Testis (tissue), 3 donors: ENCODE measurements around the gene APOE. TPM values are rescaled to one million over a fixed set of nuclear protein-coding genes. Genes with fewer than 3 reads are reported as not detected.

ENCODE experiments used
- DNase-seq: peaks from one replicate; pipeline ENCODE4 v3.0.0-alpha.2; 2019
- H3K27ac ChIP-seq, 2 donors: fragments of 200-600 bp; sonication (generic); one replicate each; pipeline ENCODE4 v1.5.1; 2019
- H3K27me3 ChIP-seq: fragments of 200-600 bp; sonication (generic); one replicate; pipeline ENCODE4 v1.5.1; 2019
- H3K36me3 ChIP-seq: fragments of 200-600 bp; sonication (generic); one replicate; pipeline ENCODE4 v1.5.1; 2017; ENCODE audit warnings: low read depth; ENCODE audit errors: missing control alignments
- H3K4me1 ChIP-seq: fragments of 200-600 bp; sonication (generic); one replicate; pipeline ENCODE4 v1.5.1; 2019
- H3K4me3 ChIP-seq, 2 donors: fragments of 200-600 bp; sonication (generic); one replicate each; pipeline ENCODE4 v1.5.1; 2017 to 2019
- H3K9me3 ChIP-seq: fragments of 200-600 bp; sonication (generic); one replicate; pipeline ENCODE4 v1.5.1; 2017
- POLR2A ChIP-seq: fragments of 450-650 bp; IDR thresholded peaks from one replicate; pipeline ENCODE4 v1.6.1; 2017; ENCODE audit warnings: antibody characterized with exemption, mild to moderate bottlenecking, moderate library complexity
- WGBS, 2 donors: methylation state at CpG; one replicate each; pipeline ENCODE4 v1.1.5; 2018; 5-methylcytosine and 5-hydroxymethylcytosine counted together
- intact Hi-C: fragments of 100-400 bp; cut with DNase I; formaldehyde crosslinking; loops from one replicate; pipeline ENCODE4 v1.15.1; 2023; ENCODE audit warnings: low total_unique reads
- polyA plus RNA-seq: library from polyadenylated mRNA; stranded (reverse); fragments of 350-450 nt; fragmentation: Illumina TruSeq; extraction: RNeasy Lipid Tissue Mini Kit (QIAGEN cat#74804); gene quantifications from one replicate; pipeline ENCODE4 v1.2.3, GENCODE V29; 2014; ENCODE audit warnings: low read depth, low replicate concordance; ENCODE audit not compliant: insufficient read depth
- total RNA-seq, 2 donors: library from RNA; depleted of rRNA; stranded (reverse); fragments of >200 nt; gene quantifications; one replicate each; pipeline ENCODE4 v1.2.3, GENCODE V29; 2016
- TF ChIP-seq, protein P1 (sequence below), 3 experiments: fragments of 450-650 bp in 2 of 3; fragments of 200-600 bp in 1 of 3; sonication (generic) in 1 of 3; IDR thresholded peaks; one replicate each; pipeline ENCODE4 v1.5.1; 2016 to 2019; ENCODE audit warnings: antibody characterized with exemption in 3 of 3, mild to moderate bottlenecking in 2 of 3, moderate library complexity in 1 of 3

The APOE gene
- total and polyA plus RNA-seq, 3 donors from 2014 or later: 185 to 494 (median 215) TPM

- no peak overlapping the region for H3K27ac ChIP-seq
- intact Hi-C loops: no loop called here
These were observed 40.3 kb upstream of the APOE start for GRCh38 chr19:44865196-44865767.

DNA sequence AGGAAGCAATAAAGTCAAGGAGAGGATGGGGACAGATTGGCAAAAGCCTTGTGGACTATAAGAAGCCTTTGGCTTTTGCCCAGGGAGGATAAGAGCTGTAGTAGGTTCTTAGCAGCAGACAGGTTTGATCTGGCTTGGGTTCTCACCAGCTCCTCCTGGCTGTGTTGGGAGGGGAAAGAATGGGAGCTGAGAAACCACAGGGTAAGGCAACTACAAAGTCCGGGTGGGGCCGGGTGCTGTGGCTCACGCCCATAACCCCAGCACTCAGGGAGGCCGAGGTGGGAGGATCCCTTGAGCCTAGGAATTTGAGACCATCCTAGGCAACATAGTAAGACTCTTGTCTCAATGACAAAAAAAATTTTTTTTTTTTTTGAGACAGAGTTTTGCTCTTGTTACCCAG, 38.9 kb upstream of the APOE start:
- intact Hi-C loops: no loop called here
- peaks cover 2% of the 10 kb centered on the region for H3K4me1 ChIP-seq
- H3K36me3 ChIP-seq: no peaks in the 10 kb centered on the region
- no peak overlapping the region for H3K27ac ChIP-seq
- DNase-seq: no peak
- TF ChIP-seq, protein P1, sequence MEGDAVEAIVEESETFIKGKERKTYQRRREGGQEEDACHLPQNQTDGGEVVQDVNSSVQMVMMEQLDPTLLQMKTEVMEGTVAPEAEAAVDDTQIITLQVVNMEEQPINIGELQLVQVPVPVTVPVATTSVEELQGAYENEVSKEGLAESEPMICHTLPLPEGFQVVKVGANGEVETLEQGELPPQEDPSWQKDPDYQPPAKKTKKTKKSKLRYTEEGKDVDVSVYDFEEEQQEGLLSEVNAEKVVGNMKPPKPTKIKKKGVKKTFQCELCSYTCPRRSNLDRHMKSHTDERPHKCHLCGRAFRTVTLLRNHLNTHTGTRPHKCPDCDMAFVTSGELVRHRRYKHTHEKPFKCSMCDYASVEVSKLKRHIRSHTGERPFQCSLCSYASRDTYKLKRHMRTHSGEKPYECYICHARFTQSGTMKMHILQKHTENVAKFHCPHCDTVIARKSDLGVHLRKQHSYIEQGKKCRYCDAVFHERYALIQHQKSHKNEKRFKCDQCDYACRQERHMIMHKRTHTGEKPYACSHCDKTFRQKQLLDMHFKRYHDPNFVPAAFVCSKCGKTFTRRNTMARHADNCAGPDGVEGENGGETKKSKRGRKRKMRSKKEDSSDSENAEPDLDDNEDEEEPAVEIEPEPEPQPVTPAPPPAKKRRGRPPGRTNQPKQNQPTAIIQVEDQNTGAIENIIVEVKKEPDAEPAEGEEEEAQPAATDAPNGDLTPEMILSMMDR (IDR thresholded peaks at IDR 0.05): no peak
- no peak for TF ChIP-seq POLR2A
- H3K27me3 ChIP-seq: no peaks in the 10 kb centered on the region
- no peaks in the 10 kb centered on the region for H3K9me3 ChIP-seq
- H3K4me3 ChIP-seq: no peak overlapping the region
- 81 to 87% methylated on average over 4 of the region's 4 CpGs for whole genome bisulfite sequencing, 2 donors

More at GRCh38 chr19:44865196-44865767, 40.3 kb upstream of the APOE start:
- no peaks in the 10 kb centered on the region for H3K4me1 ChIP-seq
- no peak overlapping the region for H3K4me3 ChIP-seq
- TF ChIP-seq, protein P1 (IDR thresholded peaks at IDR 0.05): no peak
- no peak for TF ChIP-seq POLR2A
- no peaks in the 10 kb centered on the region for H3K9me3 ChIP-seq
- no peaks in the 10 kb centered on the region for H3K27me3 ChIP-seq
- no peaks in the 10 kb centered on the region for H3K36me3 ChIP-seq
- 83 to 90% methylated on average over 10 to 27 of the region's 27 CpGs for WGBS, 2 donors
- no peak for DNase-seq

DNA sequence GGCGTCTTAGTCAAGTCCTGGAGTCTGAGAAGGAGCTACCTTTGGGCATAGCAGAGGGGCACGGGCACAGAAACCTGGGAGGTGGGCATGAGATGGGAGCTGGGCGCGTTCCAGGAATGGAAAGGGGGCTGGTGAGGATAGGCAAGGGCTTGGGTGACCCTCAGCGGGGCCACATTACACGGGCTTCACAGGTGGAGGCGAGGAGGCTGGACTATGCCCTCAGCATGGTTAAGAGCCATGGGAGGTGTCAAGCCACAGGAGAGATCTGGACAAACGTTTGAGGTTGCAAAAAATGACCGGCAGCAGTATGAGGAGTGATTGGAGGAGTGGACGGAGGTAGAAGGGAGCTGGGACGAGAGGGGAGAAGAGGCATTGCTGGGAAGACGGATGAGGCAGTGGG, 38.0 kb upstream of the APOE start:
- Histone ChIP-seq H3K27me3 (no peaks in the 10 kb centered on the region), H3K36me3 (no peaks in the 10 kb centered on the region), H3K9me3 (no peaks in the 10 kb centered on the region), H3K4me3 (no peak overlapping the region), H3K27ac (no peak overlapping the region), H3K4me1 (peaks cover 2% of the 10 kb centered on the region)
- DNase-seq: no peak
- intact Hi-C loops: no loop called here
- 84 to 89% methylated on average over 12 of the region's 12 CpGs for WGBS, 2 donors
- no peak for TF ChIP-seq POLR2A
- TF ChIP-seq, protein P1 (IDR thresholded peaks at IDR 0.05): no peak

DNA sequence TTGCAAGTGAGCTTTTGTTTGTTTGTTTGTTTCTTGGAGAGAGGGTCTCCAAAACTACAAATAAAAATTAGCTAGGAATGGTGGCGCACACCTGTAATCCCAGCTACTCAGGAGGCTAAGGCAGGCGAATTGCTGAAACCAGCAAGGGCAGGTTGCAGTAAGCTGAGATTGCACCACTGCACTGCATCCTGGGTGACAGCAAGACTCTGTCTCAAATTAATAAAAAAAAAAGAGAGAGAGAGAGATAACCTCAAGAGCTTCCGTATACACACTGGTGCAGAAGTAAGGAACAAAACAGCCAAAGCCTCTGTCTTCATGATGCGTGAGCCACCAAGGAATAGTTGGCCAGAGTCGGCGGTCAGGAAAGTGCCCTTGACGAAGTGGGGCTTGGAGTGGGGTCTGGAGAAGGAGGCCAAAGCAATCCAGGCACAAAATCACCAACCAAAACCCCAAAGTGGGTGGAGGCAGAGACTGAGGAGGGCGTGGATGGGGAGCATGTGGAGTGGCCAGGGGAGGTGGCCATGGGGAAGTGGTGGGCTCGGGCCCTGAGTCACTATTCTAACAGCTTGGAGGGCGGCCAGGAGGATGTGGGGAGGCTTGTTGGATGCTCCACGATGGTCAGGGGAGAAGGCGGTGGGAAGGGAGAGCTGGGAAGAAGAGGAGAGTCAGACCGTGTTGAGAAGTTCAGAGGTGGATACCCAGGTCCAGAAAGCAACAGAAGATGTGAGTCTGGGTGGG, 35.7 kb upstream of the APOE start:
- Histone ChIP-seq H3K27ac (peak overlapping the region in 1 of 2 donors; percentile 56), H3K27me3 (no peaks in the 10 kb centered on the region), H3K9me3 (no peaks in the 10 kb centered on the region), H3K4me1 (peaks cover 2% of the 10 kb centered on the region), H3K4me3 (no peak overlapping the region), H3K36me3 (no peaks in the 10 kb centered on the region)
- WGBS, 2 donors: 67 to 70% methylated on average over 13 of the region's 13 CpGs
- peak; percentile 39 for DNase-seq
- TF ChIP-seq POLR2A: no peak
- TF ChIP-seq, protein P1 (IDR thresholded peaks at IDR 0.05): no peak
- intact Hi-C loops: no loop called here
